ENCODE data around the gene LCK. TPM values are rescaled to one million over a fixed set of nuclear protein-coding genes. Genes with fewer than 3 reads are reported as not detected.

The LCK gene
- total RNA-seq, 1 donor from 2014 or later = 16.6 TPM

GRCh38 chr1:32272557-32273390, 21.7 kb downstream of the LCK start:
- DNase-seq (no peak), ATAC-seq (ENCODE audit: low read depth) (no peak)
- peaks cover 33% of the 10 kb centered on the region for H3K4me1 Mint-ChIP-seq
- no peak overlapping the region for H3K4me3 Mint-ChIP-seq
- TF ChIP-seq, protein P1, sequence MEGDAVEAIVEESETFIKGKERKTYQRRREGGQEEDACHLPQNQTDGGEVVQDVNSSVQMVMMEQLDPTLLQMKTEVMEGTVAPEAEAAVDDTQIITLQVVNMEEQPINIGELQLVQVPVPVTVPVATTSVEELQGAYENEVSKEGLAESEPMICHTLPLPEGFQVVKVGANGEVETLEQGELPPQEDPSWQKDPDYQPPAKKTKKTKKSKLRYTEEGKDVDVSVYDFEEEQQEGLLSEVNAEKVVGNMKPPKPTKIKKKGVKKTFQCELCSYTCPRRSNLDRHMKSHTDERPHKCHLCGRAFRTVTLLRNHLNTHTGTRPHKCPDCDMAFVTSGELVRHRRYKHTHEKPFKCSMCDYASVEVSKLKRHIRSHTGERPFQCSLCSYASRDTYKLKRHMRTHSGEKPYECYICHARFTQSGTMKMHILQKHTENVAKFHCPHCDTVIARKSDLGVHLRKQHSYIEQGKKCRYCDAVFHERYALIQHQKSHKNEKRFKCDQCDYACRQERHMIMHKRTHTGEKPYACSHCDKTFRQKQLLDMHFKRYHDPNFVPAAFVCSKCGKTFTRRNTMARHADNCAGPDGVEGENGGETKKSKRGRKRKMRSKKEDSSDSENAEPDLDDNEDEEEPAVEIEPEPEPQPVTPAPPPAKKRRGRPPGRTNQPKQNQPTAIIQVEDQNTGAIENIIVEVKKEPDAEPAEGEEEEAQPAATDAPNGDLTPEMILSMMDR (IDR thresholded peaks at IDR 0.05) = no peak
- H3K27ac Mint-ChIP-seq = peak overlapping the region; percentile 83
- CTCF ChIA-PET = interaction anchor here (1.0 kb wide), 1 partner anchor 25 kb away, joined by 6 read pairs; no protein-coding TSS in a partner anchor
- no peaks in the 10 kb centered on the region for H3K27me3 Mint-ChIP-seq
- intact Hi-C loops (cut with micrococcal nuclease) = no loop called here
- H3K9me3 Mint-ChIP-seq = no peaks in the 10 kb centered on the region
- H3K36me3 Mint-ChIP-seq (ENCODE audit: low read depth) = no peaks in the 10 kb centered on the region
- POLR2A ChIA-PET = interaction anchor here (0.6 kb wide), 2 partner anchors 21 to 71 kb away, joined by 3 to 5 read pairs; no protein-coding TSS in a partner anchor

DNA sequence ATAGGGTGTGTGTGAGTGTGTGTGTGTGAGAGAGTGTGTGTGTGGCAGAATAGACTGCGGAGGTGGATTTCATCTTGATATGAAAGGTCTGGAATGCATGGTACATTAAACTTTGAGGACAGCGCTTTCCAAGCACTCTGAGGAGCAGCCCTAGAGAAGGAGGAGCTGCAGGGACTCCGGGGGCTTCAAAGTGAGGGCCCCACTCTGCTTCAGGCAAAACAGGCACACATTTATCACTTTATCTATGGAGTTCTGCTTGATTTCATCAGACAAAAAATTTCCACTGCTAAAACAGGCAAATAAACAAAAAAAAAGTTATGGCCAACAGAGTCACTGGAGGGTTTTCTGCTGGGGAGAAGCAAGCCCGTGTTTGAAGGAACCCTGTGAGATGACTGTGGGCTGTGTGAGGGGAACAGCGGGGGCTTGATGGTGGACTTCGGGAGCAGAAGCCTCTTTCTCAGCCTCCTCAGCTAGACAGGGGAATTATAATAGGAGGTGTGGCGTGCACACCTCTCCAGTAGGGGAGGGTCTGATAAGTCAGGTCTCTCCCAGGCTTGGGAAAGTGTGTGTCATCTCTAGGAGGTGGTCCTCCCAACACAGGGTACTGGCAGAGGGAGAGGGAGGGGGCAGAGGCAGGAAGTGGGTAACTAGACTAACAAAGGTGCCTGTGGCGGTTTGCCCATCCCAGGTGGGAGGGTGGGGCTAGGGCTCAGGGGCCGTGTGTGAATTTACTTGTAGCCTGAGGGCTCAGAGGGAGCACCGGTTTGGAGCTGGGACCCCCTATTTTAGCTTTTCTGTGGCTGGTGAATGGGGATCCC, 22.5 kb downstream of the LCK start:
- POLR2A ChIA-PET = interaction anchor here (2.5 kb wide), 1 partner anchor 24 kb away, joined by 12 read pairs; the partner anchor contains the start of gene LCK
- peaks cover 33% of the 10 kb centered on the region for H3K4me1 Mint-ChIP-seq
- peak overlapping the region; percentile 61 for H3K4me3 Mint-ChIP-seq
- intact Hi-C loops (cut with micrococcal nuclease) = no loop called here
- peaks cover 1% of the 10 kb centered on the region for H3K36me3 Mint-ChIP-seq (ENCODE audit: low read depth)
- ATAC-seq (ENCODE audit: low read depth) (peak; percentile 72), DNase-seq (no peak)
- TF ChIP-seq, protein P1 (IDR thresholded peaks at IDR 0.05) = no peak
- H3K27ac Mint-ChIP-seq = peak overlapping the region; percentile 83
- CTCF ChIA-PET = interaction anchor here (1.0 kb wide), 1 partner anchor 25 kb away, joined by 6 read pairs; no protein-coding TSS in a partner anchor
- H3K9me3 Mint-ChIP-seq = no peaks in the 10 kb centered on the region
- no peaks in the 10 kb centered on the region for H3K27me3 Mint-ChIP-seq

DNA sequence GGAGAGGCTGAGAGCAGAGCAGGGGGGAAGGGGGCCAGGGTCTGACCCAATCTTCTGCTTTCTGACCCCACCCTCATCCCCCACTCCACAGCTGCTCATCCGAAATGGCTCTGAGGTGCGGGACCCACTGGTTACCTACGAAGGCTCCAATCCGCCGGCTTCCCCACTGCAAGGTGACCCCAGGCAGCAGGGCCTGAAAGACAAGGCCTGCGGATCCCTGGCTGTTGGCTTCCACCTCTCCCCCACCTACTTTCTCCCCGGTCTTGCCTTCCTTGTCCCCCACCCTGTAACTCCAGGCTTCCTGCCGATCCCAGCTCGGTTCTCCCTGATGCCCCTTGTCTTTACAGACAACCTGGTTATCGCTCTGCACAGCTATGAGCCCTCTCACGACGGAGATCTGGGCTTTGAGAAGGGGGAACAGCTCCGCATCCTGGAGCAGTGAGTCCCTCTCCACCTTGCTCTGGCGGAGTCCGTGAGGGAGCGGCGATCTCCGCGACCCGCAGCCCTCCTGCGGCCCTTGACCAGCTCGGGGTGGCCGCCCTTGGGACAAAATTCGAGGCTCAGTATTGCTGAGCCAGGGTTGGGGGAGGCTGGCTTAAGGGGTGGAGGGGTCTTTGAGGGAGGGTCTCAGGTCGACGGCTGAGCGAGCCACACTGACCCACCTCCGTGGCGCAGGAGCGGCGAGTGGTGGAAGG, 23.7 kb downstream of the LCK start:
- no peaks in the 10 kb centered on the region for H3K27me3 Mint-ChIP-seq
- ChIA-PET POLR2A (interaction anchor here (0.5 to 2.5 kb wide), 2 partner anchors 25 to 46 kb away, joined by 5 to 12 read pairs; partner anchors contain the start of gene LCK), CTCF (interaction anchor here (1.1 kb wide), 1 partner anchor 41 kb away, joined by 3 read pairs; no protein-coding TSS in a partner anchor)
- no peaks in the 10 kb centered on the region for H3K9me3 Mint-ChIP-seq
- H3K4me3 Mint-ChIP-seq = no peak overlapping the region
- H3K27ac Mint-ChIP-seq = no peak overlapping the region
- H3K36me3 Mint-ChIP-seq (ENCODE audit: low read depth) = peaks cover 13% of the 10 kb centered on the region
- no peak for DNase-seq
- no peak for ATAC-seq (ENCODE audit: low read depth)
- H3K4me1 Mint-ChIP-seq = peaks cover 33% of the 10 kb centered on the region
- intact Hi-C loops (cut with micrococcal nuclease) = no loop called here
- TF ChIP-seq, protein P1 (IDR thresholded peaks at IDR 0.05) = no peak

GRCh38 chr1:32275424-32275823, 24.4 kb downstream of the LCK start:
- H3K4me1 Mint-ChIP-seq = peaks cover 33% of the 10 kb centered on the region
- no peaks in the 10 kb centered on the region for H3K9me3 Mint-ChIP-seq
- TF ChIP-seq, protein P1 (IDR thresholded peaks at IDR 0.05) = no peak
- POLR2A ChIA-PET = interaction anchor here (2.5 kb wide), 1 partner anchor 25 kb away, joined by 12 read pairs; the partner anchor contains the start of gene LCK
- H3K36me3 Mint-ChIP-seq (ENCODE audit: low read depth) = peaks cover 18% of the 10 kb centered on the region
- no peak overlapping the region for H3K4me3 Mint-ChIP-seq
- no peak overlapping the region for H3K27ac Mint-ChIP-seq
- H3K27me3 Mint-ChIP-seq = no peaks in the 10 kb centered on the region
- no peak for DNase-seq
- CTCF ChIA-PET = interaction anchor here (1.1 kb wide), 1 partner anchor 41 kb away, joined by 3 read pairs; no protein-coding TSS in a partner anchor
- no peak for ATAC-seq (ENCODE audit: low read depth)
- intact Hi-C loops (cut with micrococcal nuclease) = no loop called here
